Ecto neural progenitor cell (in vitro differentiated cells): ENCODE measurements around the gene PPP4C.
"Not testable (repeated sequence)": the region's sequence is repeated elsewhere in the genome, so short reads cannot be mapped to it uniquely, and the experiment has no call there.

ENCODE experiments used
- DNase-seq: peaks from one replicate; pipeline ENCODE4 v3.0.0-alpha.2; 2018; ENCODE audit warnings: low spot score

Gene PPP4C

DNA sequence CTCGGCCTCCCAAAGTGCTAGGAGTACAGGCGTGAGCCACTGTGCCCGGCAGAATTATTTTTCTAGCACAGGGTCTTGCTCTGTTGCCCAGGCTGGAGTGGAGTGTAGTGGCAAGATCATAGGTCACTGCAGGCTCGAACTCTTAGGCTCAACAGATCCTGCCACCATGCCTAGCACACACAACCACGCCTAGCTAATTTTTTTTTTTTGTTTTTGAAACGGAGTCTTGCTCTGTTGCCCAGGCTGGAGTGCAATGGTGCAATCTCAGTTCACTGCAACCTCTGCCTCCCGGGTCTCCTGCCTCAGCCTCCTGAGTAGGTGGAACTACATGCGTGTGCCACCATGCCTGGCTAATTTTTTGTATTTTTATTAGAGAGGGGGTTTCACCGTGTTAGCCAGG lies 49.9 kb downstream of the PPP4C start:
- DNase-seq: not testable (repeated sequence)

DNA sequence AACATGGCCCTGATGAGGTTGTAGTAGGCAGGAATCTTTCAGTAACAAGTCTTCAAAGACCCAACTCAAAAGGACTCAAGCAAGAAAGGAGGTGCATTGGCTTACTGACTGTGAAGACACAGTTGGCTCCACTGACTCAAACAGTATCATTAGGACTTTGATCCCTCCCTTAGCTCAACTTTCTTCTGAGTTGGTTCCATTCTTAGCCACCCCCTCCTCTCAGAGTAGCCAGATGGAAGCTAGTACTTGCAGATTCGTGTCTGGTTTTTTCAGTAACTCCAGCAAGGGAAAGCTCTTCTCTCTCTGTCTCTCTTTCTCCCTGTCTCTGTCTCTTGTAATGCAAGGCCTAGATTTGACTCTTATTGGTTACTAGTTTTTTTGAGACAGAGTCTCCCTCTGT lies 52.2 kb downstream of the PPP4C start:
- DNase-seq: no peak

DNA sequence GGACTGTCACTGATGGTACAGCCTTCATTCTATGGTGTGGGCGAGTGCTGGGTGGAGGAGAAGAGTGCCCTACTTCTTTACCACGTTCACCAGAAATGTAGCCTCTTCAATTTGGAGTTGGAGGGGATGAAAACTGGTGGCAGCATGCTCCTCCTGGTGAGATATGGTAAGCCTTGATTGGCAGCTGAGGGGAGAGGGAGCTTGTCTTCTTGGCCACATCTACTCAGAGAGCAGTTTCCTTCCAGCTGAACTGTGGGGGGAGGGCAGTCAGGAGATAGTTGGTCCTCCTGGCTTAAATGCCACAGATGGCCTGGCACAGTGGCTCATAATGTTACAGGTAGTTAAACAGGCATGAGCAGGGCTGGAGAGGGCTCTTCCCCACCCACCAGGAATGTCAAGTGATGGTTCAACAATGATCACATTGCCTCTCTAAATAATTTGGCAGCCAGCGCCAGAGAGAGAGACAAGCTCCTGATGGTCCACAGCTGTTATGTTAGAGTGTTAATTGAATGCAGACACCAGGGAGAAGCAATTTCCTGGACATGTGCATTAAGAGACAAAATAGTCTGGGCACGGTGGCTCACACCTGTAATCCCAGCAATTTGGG lies 56.2 kb downstream of the PPP4C start:
- DNase-seq: no peak

DNA sequence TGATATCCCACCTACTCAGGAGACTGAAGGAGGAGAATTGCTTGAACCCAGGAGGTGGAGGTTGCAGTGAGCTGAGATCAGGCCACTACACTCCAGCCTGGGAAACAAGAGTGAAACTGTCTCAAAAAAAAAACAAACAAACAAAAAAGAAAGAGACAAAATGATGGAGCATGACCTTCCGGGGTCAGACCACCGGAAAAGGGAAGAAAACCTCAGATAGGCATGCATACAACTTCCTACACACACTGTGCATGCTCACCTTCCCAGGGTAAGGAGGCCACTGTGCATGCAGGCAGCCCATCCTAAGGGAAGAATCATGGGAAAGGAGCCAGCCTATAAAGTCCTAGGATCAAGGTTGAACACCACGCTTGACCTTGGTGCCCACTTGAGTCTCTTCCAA lies 56.8 kb downstream of the PPP4C start:
- DNase-seq: no peak
